ENCODE measurements around the gene HCFC1. TPM values are rescaled to one million over a fixed set of nuclear protein-coding genes. Genes with fewer than 3 reads are reported as not detected.

The HCFC1 gene
- total and polyA plus RNA-seq, 3 donors from 2014 or later, result 32.3 to 115 (median 102) TPM

GRCh38 chrX:153974003-153974725 is 2.5 kb upstream of the HCFC1 start:
- H3K36me3 ChIP-seq (ENCODE audit: low read depth, missing control alignments), result no peaks in the 10 kb centered on the region
- 60 to 80% methylated on average over 2 to 14 of the region's 14 CpGs for WGBS, 2 donors
- TF ChIP-seq, protein P1, sequence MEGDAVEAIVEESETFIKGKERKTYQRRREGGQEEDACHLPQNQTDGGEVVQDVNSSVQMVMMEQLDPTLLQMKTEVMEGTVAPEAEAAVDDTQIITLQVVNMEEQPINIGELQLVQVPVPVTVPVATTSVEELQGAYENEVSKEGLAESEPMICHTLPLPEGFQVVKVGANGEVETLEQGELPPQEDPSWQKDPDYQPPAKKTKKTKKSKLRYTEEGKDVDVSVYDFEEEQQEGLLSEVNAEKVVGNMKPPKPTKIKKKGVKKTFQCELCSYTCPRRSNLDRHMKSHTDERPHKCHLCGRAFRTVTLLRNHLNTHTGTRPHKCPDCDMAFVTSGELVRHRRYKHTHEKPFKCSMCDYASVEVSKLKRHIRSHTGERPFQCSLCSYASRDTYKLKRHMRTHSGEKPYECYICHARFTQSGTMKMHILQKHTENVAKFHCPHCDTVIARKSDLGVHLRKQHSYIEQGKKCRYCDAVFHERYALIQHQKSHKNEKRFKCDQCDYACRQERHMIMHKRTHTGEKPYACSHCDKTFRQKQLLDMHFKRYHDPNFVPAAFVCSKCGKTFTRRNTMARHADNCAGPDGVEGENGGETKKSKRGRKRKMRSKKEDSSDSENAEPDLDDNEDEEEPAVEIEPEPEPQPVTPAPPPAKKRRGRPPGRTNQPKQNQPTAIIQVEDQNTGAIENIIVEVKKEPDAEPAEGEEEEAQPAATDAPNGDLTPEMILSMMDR (IDR thresholded peaks at IDR 0.05), result no peak
- no peak for TF ChIP-seq POLR2A (IDR thresholded peaks at IDR 0.05)
- DNase-seq, result no peak
- peak overlapping the region; percentile 81 to 98 for H3K27ac ChIP-seq
- H3K9me3 ChIP-seq, result no peaks in the 10 kb centered on the region
- H3K27me3 ChIP-seq, result no peaks in the 10 kb centered on the region
- H3K4me1 ChIP-seq, result no peaks in the 10 kb centered on the region
- intact Hi-C loops (cut with DNase I; ENCODE audit: low total_unique reads), result no loop called here
- no peak overlapping the region for H3K4me3 ChIP-seq

GRCh38 chrX:153973127-153974002 is 1.7 kb upstream of the HCFC1 start:
- DNase-seq, result no peak
- peak overlapping the region; percentile 53 to 74 for H3K4me3 ChIP-seq
- WGBS, 2 donors, result 0 to 24% methylated on average over 6 to 19 of the region's 20 CpGs
- H3K36me3 ChIP-seq (ENCODE audit: low read depth, missing control alignments), result no peaks in the 10 kb centered on the region
- peak overlapping the region; percentile 81 to 98 for H3K27ac ChIP-seq
- no peaks in the 10 kb centered on the region for H3K27me3 ChIP-seq
- TF ChIP-seq, protein P1 (IDR thresholded peaks at IDR 0.05), result no peak
- no peak for TF ChIP-seq POLR2A (IDR thresholded peaks at IDR 0.05)
- intact Hi-C loops (cut with DNase I; ENCODE audit: low total_unique reads), result no loop called here
- H3K9me3 ChIP-seq, result no peaks in the 10 kb centered on the region
- H3K4me1 ChIP-seq, result peaks cover 4% of the 10 kb centered on the region

DNA sequence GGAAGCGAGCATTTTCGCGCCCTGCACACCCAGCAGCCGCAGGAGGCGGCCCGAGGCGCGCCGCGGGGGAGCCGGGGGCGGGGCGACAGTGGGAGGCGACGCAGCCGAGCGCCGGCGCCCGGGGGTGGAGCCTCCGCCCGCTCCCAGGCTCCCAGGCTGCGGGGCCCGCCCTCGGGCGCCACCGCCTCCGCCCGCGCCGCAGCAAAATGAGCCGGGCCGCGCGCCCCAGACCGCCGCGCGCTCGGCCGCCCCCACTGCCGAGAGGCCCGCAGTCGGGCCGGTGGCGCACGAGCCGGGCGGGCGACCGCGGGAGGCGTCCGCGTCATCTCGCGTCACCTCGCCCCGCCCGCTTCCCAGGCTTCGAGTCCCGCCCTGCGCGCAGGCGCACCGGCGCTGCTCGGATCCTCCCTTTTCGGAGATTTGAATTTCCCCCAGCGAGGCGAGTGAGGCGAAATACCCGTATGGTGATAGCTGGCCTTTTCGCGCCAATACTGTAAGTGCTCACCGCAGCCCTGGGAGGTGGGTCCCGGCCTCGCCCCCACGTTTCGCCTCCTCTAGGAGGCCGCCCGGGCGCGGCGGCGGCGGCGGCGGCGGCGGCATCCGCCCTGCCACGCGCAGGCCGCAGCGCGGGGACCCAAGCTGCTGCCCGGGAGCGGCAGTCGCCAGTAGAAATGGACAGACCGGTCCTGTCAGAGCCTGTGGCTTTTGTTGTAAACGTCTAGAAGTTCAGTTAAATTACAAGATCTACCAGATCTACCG is 929 bp upstream of the HCFC1 start, which contains the start of gene TMEM187:
Gene TMEM187, plus strand, starts transcription at position 387 of the 759 bp plus-strand sequence. CDS start 9,309 bp downstream, outside the sequence.
- Histone ChIP-seq H3K4me1 (peaks cover 4% of the 10 kb centered on the region), H3K27ac (peak within 1 kb of the TSS; percentile 98 to 99), H3K27me3 (no peaks in the 10 kb centered on the region), H3K36me3 (ENCODE audit: low read depth, missing control alignments) (no peaks in the 10 kb centered on the region), H3K4me3 (peak within 1 kb of the TSS; percentile 74 to 88), H3K9me3 (no peaks in the 10 kb centered on the region)
- 0 to 3% methylated on average over 2 to 10 of the region's 103 CpGs for WGBS, 2 donors
- intact Hi-C loops (cut with DNase I; ENCODE audit: low total_unique reads), result no loop called here
- peak; percentile 83 for DNase-seq
- TF ChIP-seq, protein P1 (IDR thresholded peaks at IDR 0.05), result no peak

GRCh38 chrX:153971124-153971449 is 531 bp downstream of the HCFC1 start:
- Histone ChIP-seq H3K27ac (peak overlapping the region; percentile 98 to 99), H3K9me3 (no peaks in the 10 kb centered on the region), H3K4me3 (peak overlapping the region; percentile 74 to 88), H3K4me1 (peaks cover 12% of the 10 kb centered on the region), H3K27me3 (no peaks in the 10 kb centered on the region), H3K36me3 (ENCODE audit: low read depth, missing control alignments) (no peaks in the 10 kb centered on the region)
- intact Hi-C loops (cut with DNase I; ENCODE audit: low total_unique reads), result no loop called here
- no peak for TF ChIP-seq POLR2A (IDR thresholded peaks at IDR 0.05)
- TF ChIP-seq, protein P1 (IDR thresholded peaks at IDR 0.05), result no peak
- DNase-seq, result peak; percentile 88
- WGBS, 2 donors, result 0% methylated on average over 25 of the region's 34 CpGs; no CpG with 5 or more reads in 1 of the 2 donors

All from testis (tissue), 3 donors.